GM12892 (cell line): ENCODE results near the gene IFITM10.

Experiments used
- POLR2A ChIP-seq: IDR thresholded peaks from 2 replicates; pipeline ENCODE4 v1.6.1; 2011; ENCODE audit warnings: low read depth, low read length, control low read depth
- POLR2AphosphoS5 ChIP-seq: IDR thresholded peaks from 2 replicates; pipeline ENCODE4 v1.6.1; 2011; ENCODE audit warnings: low read depth, low read length, control low read depth
- TAF1 ChIP-seq: IDR thresholded peaks from 2 replicates; pipeline ENCODE4 v1.6.1; 2011; ENCODE audit warnings: low read depth, mild to moderate bottlenecking, control low read depth, low read length, borderline replicate concordance

DNA sequence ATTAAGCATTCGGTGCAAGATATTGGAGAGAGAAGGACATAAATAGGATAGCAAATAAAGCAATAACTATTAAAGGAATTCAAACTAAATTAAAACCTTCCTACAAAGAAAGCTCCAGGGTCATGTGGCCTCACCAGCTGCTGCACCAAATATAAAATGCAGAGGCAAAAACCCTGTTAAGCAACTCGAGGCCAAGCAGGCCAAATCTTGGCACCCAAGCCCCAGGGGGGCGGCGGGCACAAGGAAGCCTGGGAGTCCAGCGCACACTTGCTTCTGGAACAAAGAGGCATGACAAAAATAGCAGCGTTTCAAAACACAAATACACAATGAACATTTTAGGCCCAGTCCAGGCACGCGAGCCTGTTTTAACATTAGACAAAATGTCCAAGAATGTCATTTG is 32.6 kb downstream of the IFITM10 start:
- TF ChIP-seq TAF1 (no peak), POLR2A (no peak), POLR2AphosphoS5 (no peak)
